Upper lobe of right lung (tissue), 1 donor: Measurements from ENCODE around the gene CARD19. TPM values are rescaled to one million over a fixed set of nuclear protein-coding genes. Genes with fewer than 3 reads are reported as not detected.
A peak's percentile ranks its signal among the peaks of the same experiment; 100 is the strongest.

ENCODE experiments used
- ATAC-seq: fragments of 200-7000 bp; cut with Tn5 transposase; one replicate; pipeline ENCODE4 v1.9.1; 2020; ENCODE audit warnings: mild to moderate bottlenecking, moderate library complexity
- DNase-seq: peaks from one replicate; pipeline ENCODE4 v3.0.0-alpha.2; 2020
- H3K27ac ChIP-seq: fragments of 200-600 bp; one replicate; pipeline ENCODE4 v1.8.0; 2022
- H3K27me3 ChIP-seq: fragments of 200-600 bp; one replicate; pipeline ENCODE4 v1.8.0; 2022; ENCODE audit warnings: mild to moderate bottlenecking
- H3K36me3 ChIP-seq: fragments of 200-600 bp; one replicate; pipeline ENCODE4 v1.8.0; 2022
- H3K4me1 ChIP-seq: fragments of 200-600 bp; one replicate; pipeline ENCODE4 v1.8.0; 2022
- H3K4me3 ChIP-seq: fragments of 200-600 bp; one replicate; pipeline ENCODE4 v1.8.0; 2022; ENCODE audit warnings: mild to moderate bottlenecking
- H3K9me3 ChIP-seq: fragments of 200-600 bp; one replicate; pipeline ENCODE4 v1.8.0; 2022
- intact Hi-C: fragments of 100-400 bp; cut with DNase I; formaldehyde crosslinking; loops from one replicate; pipeline ENCODE4 v1.11.0; 2022
- total RNA-seq: library from RNA; stranded (reverse); fragmentation: NEBNext Ultra II Directional; extraction: Animal tissue kit (Norgen Biotek cat#: 25700); gene quantifications from one replicate; pipeline ENCODE4 v1.2.1, GENCODE V29; 2021
- TF ChIP-seq, protein P1 (sequence below): fragments of 200-600 bp; IDR thresholded peaks from one replicate; pipeline ENCODE4 v1.8.0; 2022; ENCODE audit warnings: antibody characterized with exemption
- donor health status: DM: no; HTN: yes; CAD: no; lungs with severe emphysema.

The CARD19 gene
- total RNA-seq, 1 donor from 2014 or later = 31.8 TPM

DNA sequence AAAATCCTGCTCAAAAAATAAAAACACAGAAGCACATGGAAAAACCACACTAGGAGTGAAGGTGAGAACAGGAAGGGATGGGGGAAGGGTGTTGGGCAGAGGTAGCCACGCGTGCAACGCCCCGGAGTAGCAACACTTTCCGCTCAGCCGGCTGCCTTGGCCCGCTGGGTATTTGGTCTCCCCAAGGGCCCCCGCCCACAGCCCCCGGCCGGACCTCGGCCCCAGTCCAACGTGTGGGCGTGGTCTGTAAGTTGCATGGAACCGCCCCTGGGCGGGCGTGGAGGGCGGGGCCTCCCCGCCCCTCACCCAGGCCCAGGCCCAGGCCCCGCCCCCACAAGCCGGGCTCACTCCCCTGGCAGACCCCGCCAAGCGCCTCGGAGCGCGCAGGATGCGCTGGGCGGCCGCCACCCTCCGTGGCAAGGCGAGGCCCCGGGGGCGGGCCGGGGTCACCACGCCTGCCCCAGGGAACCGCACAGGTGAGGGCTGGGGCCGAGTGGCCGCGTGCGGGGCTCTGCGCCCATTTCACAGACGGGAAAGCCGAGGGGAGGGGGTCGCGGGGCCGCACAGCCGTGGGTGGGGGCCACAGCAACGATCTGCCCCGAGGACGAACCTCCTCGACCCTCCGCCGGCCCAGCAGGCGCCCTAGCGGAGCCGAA lies 37.5 kb upstream of the CARD19 start, which contains the start of gene SUSD3:
TSS of gene SUSD3 (plus strand) at position 347 of the 656 bp plus-strand sequence. CDS start at position 389, 42 bp downstream.
- Histone ChIP-seq H3K36me3 (no peaks in the 10 kb centered on the region), H3K27ac (peak within 1 kb of the TSS; percentile 60), H3K27me3 (no peaks in the 10 kb centered on the region), H3K9me3 (no peaks in the 10 kb centered on the region), H3K4me3 (peak within 1 kb of the TSS; percentile 60), H3K4me1 (peaks cover 35% of the 10 kb centered on the region)
- DNase-seq (peak; percentile 86), ATAC-seq (peak; percentile 85)
- TF ChIP-seq, protein P1, sequence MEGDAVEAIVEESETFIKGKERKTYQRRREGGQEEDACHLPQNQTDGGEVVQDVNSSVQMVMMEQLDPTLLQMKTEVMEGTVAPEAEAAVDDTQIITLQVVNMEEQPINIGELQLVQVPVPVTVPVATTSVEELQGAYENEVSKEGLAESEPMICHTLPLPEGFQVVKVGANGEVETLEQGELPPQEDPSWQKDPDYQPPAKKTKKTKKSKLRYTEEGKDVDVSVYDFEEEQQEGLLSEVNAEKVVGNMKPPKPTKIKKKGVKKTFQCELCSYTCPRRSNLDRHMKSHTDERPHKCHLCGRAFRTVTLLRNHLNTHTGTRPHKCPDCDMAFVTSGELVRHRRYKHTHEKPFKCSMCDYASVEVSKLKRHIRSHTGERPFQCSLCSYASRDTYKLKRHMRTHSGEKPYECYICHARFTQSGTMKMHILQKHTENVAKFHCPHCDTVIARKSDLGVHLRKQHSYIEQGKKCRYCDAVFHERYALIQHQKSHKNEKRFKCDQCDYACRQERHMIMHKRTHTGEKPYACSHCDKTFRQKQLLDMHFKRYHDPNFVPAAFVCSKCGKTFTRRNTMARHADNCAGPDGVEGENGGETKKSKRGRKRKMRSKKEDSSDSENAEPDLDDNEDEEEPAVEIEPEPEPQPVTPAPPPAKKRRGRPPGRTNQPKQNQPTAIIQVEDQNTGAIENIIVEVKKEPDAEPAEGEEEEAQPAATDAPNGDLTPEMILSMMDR = no peak
- intact Hi-C loops = no loop called here

DNA sequence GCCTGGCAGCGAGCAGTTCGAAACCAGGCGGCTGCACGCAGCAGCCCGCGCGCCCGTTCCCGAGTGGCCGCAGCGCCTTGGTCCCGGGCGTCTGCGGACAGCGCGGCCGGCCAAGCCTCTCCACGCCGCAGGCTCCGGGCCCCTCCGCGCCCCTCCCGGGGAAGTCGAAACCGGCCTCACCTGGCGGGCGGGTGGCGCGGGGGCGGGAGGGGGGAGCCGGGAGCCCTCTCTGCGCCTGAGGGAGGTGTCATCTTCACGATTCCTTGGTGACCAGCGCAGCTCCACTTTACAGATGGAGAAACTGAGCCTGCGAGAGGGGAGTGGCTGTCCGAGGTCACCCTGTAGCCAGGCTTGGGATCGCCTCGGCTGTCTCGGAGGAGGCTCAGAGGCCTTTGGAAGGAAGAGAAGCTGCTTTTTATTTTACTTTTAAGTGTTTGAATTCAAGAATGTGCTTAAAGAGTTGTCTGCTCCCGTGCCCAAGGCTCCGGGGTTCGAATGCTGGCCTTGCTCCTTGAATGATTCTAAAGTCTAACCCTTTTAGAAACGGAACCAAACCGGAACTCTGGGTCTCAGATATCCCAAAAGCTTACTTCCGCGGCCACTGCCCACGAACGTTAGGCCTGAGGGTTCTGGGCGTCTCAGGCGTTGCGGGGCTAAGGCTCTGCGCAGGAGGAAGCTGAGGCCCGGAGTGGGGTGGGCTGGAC lies 36.9 kb upstream of the CARD19 start:
- TF ChIP-seq, protein P1 = no peak
- DNase-seq = no peak
- Histone ChIP-seq H3K27ac (peak overlapping the region; percentile 60), H3K4me3 (peak overlapping the region; percentile 60), H3K4me1 (peaks cover 29% of the 10 kb centered on the region), H3K9me3 (no peaks in the 10 kb centered on the region), H3K27me3 (no peaks in the 10 kb centered on the region), H3K36me3 (no peaks in the 10 kb centered on the region)
- ATAC-seq = peak; percentile 25
- intact Hi-C loops = no loop called here

DNA sequence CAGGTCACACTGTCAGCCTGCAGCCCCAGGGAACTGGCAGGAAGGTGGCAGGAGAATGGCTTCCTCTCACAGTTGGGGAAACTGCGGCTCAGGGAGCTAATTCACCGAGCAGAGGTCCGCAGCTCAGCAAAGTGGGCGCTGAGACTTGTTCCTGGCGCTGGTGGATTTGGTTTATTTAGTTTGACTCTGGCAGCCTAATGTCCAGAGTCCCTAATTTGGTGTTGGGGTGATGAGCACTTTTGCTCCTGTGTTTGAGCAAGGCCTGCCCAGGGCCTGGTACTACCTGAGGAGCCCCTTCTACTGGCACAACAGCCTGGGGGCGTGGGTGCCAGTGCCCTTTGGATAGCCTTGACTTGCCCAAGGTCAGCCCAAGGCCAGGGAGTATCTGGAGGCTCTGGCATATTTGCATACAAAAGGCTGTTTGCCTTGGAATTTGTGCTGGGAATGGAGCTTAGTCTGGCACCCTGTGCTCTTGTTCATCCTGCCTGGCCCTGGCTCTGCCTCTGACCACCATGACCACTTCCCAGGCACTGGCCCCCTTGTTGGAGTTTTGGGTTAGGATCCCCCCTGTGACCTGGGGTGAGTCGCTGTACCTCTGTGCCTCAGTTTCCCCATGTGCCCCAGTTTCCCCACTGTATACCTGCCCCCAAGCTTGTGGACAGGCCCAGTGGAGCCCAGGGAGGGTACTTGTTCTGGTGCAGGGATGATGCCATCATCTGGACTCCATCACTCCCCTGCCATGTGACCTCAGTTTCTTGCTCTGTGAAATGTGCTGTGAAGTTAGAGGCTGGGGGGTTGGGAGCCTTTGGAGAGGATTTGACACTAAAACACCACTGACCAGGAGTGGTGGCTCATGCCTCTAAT lies 36.1 kb upstream of the CARD19 start:
- peaks cover 33% of the 10 kb centered on the region for H3K4me1 ChIP-seq
- intact Hi-C loops = no loop called here
- H3K27ac ChIP-seq = peak overlapping the region; percentile 17
- no peaks in the 10 kb centered on the region for H3K27me3 ChIP-seq
- no peaks in the 10 kb centered on the region for H3K36me3 ChIP-seq
- no peak for DNase-seq
- no peak for ATAC-seq
- no peaks in the 10 kb centered on the region for H3K9me3 ChIP-seq
- TF ChIP-seq, protein P1 = no peak
- peak overlapping the region; percentile 60 for H3K4me3 ChIP-seq

DNA sequence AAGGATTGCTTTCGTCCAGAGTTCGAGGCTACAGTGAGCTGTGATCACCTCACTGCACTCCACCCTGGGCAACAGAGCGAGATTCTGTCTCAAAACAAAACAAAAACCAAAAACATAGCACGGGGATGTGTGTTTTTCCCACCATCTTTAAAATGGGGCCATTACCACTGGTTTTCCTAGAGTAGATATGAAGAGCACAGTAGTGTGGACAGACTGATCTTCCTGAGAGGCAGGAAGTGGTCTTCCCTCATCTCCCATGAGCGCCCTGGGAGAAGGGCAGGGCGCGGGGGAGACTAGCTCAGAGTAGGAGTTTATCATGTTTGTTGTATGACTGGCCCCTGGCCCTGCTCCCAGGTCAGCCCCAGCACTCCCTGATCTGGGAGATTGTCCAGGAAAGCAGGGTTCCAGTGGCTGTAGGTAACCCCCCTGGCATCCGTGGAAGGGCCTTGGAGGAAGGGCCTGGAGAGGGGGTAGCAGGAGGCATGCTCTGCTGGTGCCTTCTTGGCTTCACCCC lies 35.2 kb upstream of the CARD19 start:
- no peak for DNase-seq
- no peak overlapping the region for H3K27ac ChIP-seq
- no peaks in the 10 kb centered on the region for H3K27me3 ChIP-seq
- H3K36me3 ChIP-seq = no peaks in the 10 kb centered on the region
- H3K4me1 ChIP-seq = peaks cover 34% of the 10 kb centered on the region
- H3K4me3 ChIP-seq = no peak overlapping the region
- H3K9me3 ChIP-seq = no peaks in the 10 kb centered on the region
- TF ChIP-seq, protein P1 = no peak
- intact Hi-C loops = no loop called here
- no peak for ATAC-seq

DNA sequence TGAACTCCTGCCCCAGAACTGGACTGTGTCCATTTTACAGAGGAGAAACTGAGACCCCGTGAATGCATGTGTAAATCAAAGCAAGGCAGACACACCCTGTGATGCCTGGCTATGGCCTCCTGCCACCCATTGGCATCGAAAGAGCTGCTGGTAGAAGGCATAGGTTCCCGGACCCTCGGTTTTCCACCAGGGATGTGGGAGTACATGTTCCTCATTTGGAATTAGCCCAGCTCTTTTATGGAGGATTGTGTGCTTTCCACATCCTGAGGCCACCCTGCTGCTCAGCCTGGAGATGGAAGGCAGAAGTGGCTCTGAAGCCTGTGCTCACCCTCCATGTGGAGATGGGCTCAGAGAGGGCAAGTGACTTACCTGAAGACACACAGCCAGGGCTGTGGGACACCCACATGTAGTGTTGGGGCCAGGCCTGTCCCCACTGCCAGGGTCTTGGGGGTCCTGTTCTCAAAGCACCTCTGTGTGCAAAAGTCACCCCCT lies 34.7 kb upstream of the CARD19 start:
- no peak for DNase-seq
- Histone ChIP-seq H3K9me3 (no peaks in the 10 kb centered on the region), H3K36me3 (no peaks in the 10 kb centered on the region), H3K27me3 (no peaks in the 10 kb centered on the region), H3K27ac (no peak overlapping the region), H3K4me1 (peaks cover 34% of the 10 kb centered on the region), H3K4me3 (no peak overlapping the region)
- TF ChIP-seq, protein P1 = no peak
- ATAC-seq = no peak
- intact Hi-C loops = no loop called here
